ENCODE data around the gene TCOF1.
A peak's percentile ranks its signal among the peaks of the same experiment; 100 is the strongest.

The TCOF1 gene

DNA sequence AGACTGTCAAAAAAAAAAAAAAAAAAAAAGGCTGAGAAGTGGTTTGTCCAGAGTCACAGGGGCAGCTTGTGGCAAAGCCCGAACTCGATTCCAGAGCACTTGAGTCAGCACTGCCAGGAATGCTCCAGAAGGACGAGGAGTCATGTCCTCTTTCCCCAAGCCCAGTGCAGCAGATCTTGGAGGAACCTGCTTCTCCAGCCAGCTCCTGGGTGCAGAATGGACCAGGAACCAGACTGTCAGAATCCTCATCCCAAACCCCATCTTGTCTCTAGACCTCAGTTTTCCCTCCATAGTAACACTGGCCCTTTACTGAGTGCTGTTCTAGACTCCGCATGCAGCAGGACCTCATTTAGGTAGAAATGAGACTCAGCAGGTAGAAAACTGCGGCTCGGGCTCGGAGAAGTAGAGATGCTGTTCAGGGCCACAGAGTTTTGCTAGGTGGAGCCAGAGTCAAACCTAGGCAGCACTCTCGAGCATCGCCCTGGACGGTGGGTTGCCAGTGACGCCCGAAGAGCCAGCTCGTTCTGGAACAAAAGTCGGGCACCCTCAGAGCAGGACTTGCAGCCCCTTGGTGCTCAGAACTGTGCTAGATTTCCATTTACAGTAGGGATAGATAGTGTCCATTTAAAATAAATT is 39.8 kb downstream of the TCOF1 start:
- TF ChIP-seq ZFX (IDR thresholded peaks at IDR 0.05; ENCODE audit: borderline replicate concordance): no peak
- no peak for TF ChIP-seq CTCF (IDR thresholded peaks at IDR 0.05)
- no peak overlapping the region for H3K27ac ChIP-seq

- no peak overlapping the region for H3K27ac ChIP-seq
- TF ChIP-seq ZFX (IDR thresholded peaks at IDR 0.05; ENCODE audit: borderline replicate concordance) (no peak), CTCF (IDR thresholded peaks at IDR 0.05) (0 out of 2 replicates have a peak, but pooled peaks have one; percentile 9)
Observed at GRCh38 chr5:150397782-150398721, 40.6 kb downstream of the TCOF1 start.

DNA sequence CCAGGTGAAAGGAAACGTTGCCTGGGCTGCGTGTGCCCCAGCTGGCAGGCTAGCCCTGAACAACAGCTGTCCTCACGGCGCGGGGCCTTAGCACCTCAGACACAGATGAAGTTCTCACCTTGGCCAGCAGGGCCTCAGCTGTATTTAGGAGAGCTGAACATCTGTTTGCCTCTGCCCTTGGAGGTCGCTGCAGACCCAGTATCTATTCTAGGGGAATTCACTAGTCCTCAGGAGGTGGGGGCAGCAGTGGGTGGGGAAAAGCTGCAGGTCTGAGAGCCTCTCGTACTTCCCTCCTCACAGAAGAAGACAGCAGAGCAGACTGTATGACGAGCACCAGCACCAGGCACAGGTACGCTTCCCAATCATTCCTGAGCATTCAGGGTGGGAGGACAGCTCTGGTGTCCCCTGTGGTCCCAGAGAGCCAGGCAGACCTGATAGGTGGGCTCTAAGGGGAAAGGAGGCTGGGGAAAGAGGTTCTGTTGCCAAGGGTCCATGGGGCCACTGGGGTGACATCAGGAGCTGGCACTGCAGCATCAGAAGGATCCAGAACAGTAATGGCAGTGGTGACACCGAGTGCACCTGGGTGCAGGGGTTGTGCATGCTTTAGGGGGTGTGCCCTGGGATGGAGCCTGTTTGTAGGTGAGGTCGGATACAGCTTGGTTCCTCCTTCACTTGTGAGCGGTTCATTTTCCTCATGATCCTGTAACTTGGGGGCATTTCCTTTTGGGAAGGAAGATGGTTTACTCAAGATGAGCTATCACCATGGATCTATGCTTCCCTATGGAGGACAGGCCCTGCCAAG is 41.4 kb downstream of the TCOF1 start:
- TF ChIP-seq CTCF (IDR thresholded peaks at IDR 0.05): no peak
- TF ChIP-seq ZFX (IDR thresholded peaks at IDR 0.05; ENCODE audit: borderline replicate concordance): no peak
- no peak overlapping the region for H3K27ac ChIP-seq

DNA sequence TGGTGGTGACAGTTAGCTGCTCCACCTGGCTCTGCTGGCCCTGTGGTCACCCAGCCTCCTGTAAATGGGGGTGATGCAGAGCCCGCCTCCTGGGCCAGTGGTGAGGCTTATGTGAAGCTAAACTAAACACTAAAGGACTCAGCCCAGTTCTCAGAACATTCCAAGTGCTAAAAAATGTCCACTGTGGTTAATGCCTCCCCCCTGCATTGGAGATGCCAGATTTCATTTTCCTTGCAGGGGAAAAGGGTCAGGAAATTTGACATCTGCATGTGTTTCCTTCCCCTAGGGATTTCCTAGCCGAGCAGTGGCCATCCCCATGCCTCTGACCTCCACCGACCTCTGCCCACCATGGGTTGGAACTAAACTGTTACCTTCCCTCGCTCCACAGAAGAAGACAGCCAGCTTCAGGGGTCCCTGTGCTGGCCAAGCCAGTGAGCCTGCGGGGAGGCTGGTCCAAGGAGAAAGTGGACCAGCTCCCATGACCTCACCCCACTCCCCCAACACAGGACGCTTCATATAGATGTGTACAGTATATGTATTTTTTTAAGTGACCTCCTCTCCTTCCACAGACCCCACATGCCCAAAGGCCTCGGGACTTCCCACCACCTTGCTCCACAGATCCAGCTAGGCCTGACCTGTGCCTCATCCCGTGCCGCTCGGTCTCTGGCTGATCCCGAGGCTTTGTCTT is 42.2 kb downstream of the TCOF1 start:
- H3K27ac ChIP-seq: no peak overlapping the region
- TF ChIP-seq ZFX (IDR thresholded peaks at IDR 0.05; ENCODE audit: borderline replicate concordance) (no peak), CTCF (IDR thresholded peaks at IDR 0.05) (no peak)

- no peak for TF ChIP-seq ZFX (IDR thresholded peaks at IDR 0.05; ENCODE audit: borderline replicate concordance)
- no peak for TF ChIP-seq CTCF (IDR thresholded peaks at IDR 0.05)
- no peak overlapping the region for H3K27ac ChIP-seq
Observed at GRCh38 chr5:150400316-150401075, 43.0 kb downstream of the TCOF1 start.

GRCh38 chr5:150401076-150401375 is 43.5 kb downstream of the TCOF1 start:
- TF ChIP-seq CTCF (IDR thresholded peaks at IDR 0.05): no peak
- no peak for TF ChIP-seq ZFX (IDR thresholded peaks at IDR 0.05; ENCODE audit: borderline replicate concordance)
- H3K27ac ChIP-seq: no peak overlapping the region
